LNCaP clone FGC (cell line): ENCODE data around the gene ROR2.
"Not testable (repeated sequence)": the region's sequence is repeated elsewhere in the genome, so short reads cannot be mapped to it uniquely, and the experiment has no call there.

Experiments
- DNase-seq: peaks from one replicate; pipeline ENCODE4 v3.0.0-alpha.2; 2011; ENCODE audit warnings: low read depth
- H3K4me3 ChIP-seq: 2 replicates; pipeline ENCODE4 v1.5.1; 2011; ENCODE audit warnings: mild to moderate bottlenecking, low read depth, low read length, control low read depth
- CTCF ChIP-seq: IDR thresholded peaks from 2 replicates; pipeline ENCODE4 v1.5.1; 2012; ENCODE audit warnings: mild to moderate bottlenecking; ENCODE audit not compliant: control insufficient read depth, insufficient read depth; ENCODE audit errors: extremely low read depth

ROR2 gene

GRCh38 chr9:91644433-91644832 lies 305.6 kb downstream of the ROR2 start:
- H3K4me3 ChIP-seq: no peak overlapping the region
- DNase-seq: no peak
- no peak for TF ChIP-seq CTCF

- DNase-seq: no peak
- no peak for TF ChIP-seq CTCF
- no peak overlapping the region for H3K4me3 ChIP-seq
Observed at GRCh38 chr9:91643481-91644077, 306.4 kb downstream of the ROR2 start.

GRCh38 chr9:91642771-91643170 lies 307.3 kb downstream of the ROR2 start:
- DNase-seq: no peak
- no peak for TF ChIP-seq CTCF
- H3K4me3 ChIP-seq: no peak overlapping the region

- TF ChIP-seq CTCF: no peak
- H3K4me3 ChIP-seq: no peak overlapping the region
- no peak for DNase-seq
Observed at GRCh38 chr9:91640428-91640827, 309.6 kb downstream of the ROR2 start.

GRCh38 chr9:91639054-91639453 lies 311.0 kb downstream of the ROR2 start:
- TF ChIP-seq CTCF: no peak
- H3K4me3 ChIP-seq: no peak overlapping the region
- no peak for DNase-seq

GRCh38 chr9:91634832-91635231 lies 315.2 kb downstream of the ROR2 start:
- DNase-seq, H3K4me3 ChIP-seq: not testable (repeated sequence)

GRCh38 chr9:91629718-91630117 lies 320.3 kb downstream of the ROR2 start:
- no peak for DNase-seq
- no peak overlapping the region for H3K4me3 ChIP-seq
- TF ChIP-seq CTCF: no peak
